ENCODE measurements around the gene AVPR1B.

Gene AVPR1B

DNA sequence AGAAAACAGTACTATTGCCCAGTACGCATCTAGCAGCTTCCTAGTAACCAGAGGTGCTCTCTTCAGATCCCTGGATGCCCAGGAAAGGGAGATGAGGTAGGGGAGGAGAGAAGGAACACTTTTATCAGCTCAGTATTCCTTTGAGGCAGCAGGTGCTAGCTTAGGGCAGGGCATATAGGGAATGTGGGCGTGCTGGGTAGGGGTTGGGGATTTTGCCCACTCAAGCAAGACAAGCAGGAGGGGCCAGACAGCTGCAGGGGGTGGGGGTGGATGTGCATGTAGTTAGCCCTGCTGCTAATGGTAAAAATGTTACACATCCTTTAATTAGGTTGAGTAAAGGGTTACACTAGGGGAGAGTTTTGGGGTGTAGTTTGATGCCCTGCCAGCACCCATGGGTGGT is 18.1 kb upstream of the AVPR1B start:
- TF ChIP-seq, protein P1, sequence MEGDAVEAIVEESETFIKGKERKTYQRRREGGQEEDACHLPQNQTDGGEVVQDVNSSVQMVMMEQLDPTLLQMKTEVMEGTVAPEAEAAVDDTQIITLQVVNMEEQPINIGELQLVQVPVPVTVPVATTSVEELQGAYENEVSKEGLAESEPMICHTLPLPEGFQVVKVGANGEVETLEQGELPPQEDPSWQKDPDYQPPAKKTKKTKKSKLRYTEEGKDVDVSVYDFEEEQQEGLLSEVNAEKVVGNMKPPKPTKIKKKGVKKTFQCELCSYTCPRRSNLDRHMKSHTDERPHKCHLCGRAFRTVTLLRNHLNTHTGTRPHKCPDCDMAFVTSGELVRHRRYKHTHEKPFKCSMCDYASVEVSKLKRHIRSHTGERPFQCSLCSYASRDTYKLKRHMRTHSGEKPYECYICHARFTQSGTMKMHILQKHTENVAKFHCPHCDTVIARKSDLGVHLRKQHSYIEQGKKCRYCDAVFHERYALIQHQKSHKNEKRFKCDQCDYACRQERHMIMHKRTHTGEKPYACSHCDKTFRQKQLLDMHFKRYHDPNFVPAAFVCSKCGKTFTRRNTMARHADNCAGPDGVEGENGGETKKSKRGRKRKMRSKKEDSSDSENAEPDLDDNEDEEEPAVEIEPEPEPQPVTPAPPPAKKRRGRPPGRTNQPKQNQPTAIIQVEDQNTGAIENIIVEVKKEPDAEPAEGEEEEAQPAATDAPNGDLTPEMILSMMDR (IDR thresholded peaks at IDR 0.05; ENCODE audit: insufficient read depth, missing control alignments): no peak
- no peak for DNase-seq (ENCODE audit: insufficient read length, low spot score)
- no peak for FAIRE-seq

DNA sequence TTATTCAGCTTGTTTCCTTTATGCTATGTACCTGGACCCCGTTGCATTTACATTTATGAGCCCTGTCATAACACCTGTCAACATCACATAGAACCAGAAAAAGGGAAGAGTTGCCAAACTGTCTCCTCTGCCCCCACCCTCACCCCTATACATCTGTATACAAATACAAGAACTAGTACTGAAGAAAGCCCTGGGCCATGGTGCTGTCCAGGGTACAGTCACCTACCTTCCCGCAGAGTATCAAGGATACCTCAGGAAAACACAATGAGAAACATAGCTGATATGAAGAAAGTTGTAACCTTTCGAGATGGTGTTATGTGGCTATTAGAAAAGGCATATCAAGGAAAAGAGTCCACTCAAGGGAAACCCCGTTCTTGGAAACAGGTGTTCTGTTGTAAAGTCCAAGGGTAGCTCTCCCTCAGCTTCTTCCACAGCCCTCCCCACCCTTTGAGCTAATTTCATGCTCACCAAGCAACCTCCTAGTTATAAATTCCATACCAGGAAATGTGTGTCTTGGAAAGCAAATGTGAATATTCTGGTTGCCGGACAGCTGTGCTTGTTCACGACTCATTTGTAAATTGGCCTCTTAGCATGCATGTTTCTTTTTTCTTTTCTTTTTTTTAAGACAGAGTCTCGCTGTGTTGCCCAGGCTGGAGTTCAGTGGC is 16.7 kb upstream of the AVPR1B start:
- TF ChIP-seq, protein P1 (IDR thresholded peaks at IDR 0.05; ENCODE audit: insufficient read depth, missing control alignments): no peak
- DNase-seq (ENCODE audit: insufficient read length, low spot score): no peak
- FAIRE-seq: no peak

DNA sequence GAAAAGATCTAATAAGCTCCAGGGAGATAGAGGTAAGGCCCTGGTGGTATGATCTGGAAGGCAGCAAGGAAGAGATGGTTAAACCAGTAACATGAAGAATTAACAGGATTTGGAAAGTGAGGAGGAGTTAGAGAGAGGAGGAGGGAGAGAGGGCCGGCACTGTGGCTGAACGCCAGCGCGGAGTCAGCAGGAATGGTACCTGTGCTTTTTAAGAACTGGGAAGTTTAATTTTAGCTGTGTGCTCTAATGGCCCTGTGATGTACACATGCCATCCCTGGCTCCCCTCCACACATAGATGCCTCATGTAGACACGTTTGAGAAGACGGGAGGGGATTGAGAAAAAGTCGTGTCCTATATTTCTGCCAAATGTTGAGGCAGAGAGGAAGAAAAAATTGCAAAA is 13.8 kb upstream of the AVPR1B start:
- TF ChIP-seq, protein P1 (IDR thresholded peaks at IDR 0.05; ENCODE audit: insufficient read depth, missing control alignments): no peak

DNA sequence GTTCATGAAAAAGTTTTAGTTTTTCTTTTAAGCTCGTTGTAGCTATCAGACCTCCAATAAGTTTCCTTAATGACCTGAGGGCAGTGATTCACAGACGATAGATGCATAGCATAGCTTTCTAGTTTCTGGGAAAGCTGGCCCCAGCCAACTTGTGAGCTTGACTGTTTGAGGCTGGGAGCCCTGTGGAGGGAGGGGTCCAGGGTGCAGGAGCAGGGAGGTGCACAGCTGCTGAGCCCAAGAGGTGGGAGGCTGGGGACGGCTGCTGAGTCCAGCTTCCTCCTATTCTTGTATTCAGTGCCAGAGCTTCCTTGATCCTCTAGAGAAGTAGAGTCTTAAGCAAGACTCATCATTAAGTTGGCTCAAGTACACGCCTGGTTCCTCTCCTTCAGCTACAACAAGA is 11.0 kb upstream of the AVPR1B start:
- FAIRE-seq: no peak
- TF ChIP-seq, protein P1 (IDR thresholded peaks at IDR 0.05; ENCODE audit: insufficient read depth, missing control alignments): no peak
- DNase-seq (ENCODE audit: insufficient read length, low spot score): no peak

More for the DNA sequence above, 13.8 kb upstream of the AVPR1B start:
- no peak for DNase-seq (ENCODE audit: insufficient read length, low spot score)
- FAIRE-seq: no peak

DNA sequence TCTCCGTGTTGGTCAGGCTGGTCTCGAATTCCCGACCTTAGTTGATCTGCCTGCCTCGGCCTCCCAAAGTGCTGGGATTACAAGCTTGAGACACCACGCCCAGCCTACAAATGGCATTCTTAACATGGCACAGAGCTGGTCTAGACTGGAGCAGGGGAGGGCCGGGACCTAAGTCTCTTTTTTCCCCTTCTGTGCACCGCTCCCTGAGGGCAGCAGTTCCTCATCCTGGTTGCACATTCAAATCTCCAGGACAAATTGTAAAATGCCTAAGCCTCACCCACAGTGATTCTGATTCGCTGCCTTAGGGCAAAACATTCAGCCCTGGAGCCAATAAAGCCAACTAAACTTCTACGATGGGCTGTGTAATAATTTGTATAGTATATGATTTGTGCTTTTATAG is 10.1 kb upstream of the AVPR1B start:
- FAIRE-seq: no peak

DNA sequence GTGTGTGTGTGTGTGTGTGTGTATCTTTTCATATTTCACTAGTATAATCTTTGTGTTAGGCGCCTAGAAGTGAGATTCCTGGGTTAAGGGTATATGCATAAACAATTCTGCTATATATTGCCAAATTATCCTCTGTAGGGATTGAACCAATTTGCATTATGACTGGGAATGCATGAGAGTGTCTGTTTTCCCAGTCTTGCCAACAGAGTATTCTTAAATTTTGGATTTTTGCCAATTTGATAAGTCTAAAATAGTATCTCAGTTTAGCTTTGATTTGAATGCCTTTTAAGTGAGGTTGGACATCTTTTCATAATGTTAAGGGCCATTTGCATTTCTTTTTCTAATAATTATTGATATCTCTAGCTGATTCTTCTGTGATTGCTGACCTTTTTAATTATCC is 8.2 kb upstream of the AVPR1B start:
- FAIRE-seq (no peak), DNase-seq (ENCODE audit: insufficient read length, low spot score) (no peak)
- TF ChIP-seq, protein P1 (IDR thresholded peaks at IDR 0.05; ENCODE audit: insufficient read depth, missing control alignments): no peak

More for the DNA sequence above, 10.1 kb upstream of the AVPR1B start:
- no peak for DNase-seq (ENCODE audit: insufficient read length, low spot score)
- TF ChIP-seq, protein P1 (IDR thresholded peaks at IDR 0.05; ENCODE audit: insufficient read depth, missing control alignments): no peak

DNA sequence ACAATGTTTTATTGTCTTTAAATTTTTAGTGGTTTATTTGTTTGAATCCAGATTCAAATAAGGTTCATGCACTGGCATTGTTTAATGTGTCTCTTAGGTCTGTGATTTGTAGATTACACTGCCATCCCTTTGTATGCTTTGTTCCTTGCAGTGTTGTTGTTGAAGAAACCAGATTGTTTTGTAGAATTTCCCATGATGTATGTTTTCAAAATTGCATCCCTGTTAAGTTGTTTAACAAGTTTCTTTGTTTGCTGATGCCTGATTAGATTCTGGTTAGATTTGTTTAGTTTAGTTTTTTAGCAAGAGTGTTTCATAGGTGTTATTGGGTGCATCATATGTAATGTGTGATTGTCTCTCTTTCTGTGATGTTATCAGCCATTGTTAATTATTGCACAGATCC is 5.5 kb upstream of the AVPR1B start:
- DNase-seq (ENCODE audit: insufficient read length, low spot score) (no peak), FAIRE-seq (no peak)
- TF ChIP-seq, protein P1 (IDR thresholded peaks at IDR 0.05; ENCODE audit: insufficient read depth, missing control alignments): no peak

Measured in D721Med (cell line).